CD4-positive, alpha-beta T cell treated with Interleukin-21 for 1 hour (primary cell): ENCODE measurements around the gene FLT1.

ENCODE experiments used
- DNase-seq: peaks from one replicate; pipeline ENCODE4 v3.0.0-alpha.2; 2020

FLT1 gene

GRCh38 chr13:28424541-28424940 is 70.4 kb downstream of the FLT1 start:
- no peak for DNase-seq

GRCh38 chr13:28423010-28423409 is 71.9 kb downstream of the FLT1 start:
- peak; percentile 15 for DNase-seq

- DNase-seq: no peak
These were observed 73.1 kb downstream of the FLT1 start for GRCh38 chr13:28421676-28422410.

- DNase-seq: no peak
These were observed 74.2 kb downstream of the FLT1 start for GRCh38 chr13:28420704-28421103.

- DNase-seq: peak; percentile 5
These were observed 78.9 kb downstream of the FLT1 start for GRCh38 chr13:28415994-28416421.

- DNase-seq: no peak
These were observed 80.9 kb downstream of the FLT1 start for GRCh38 chr13:28413999-28414398.

GRCh38 chr13:28412981-28413380 is 81.9 kb downstream of the FLT1 start:
- no peak for DNase-seq

GRCh38 chr13:28411831-28412353 is 83.0 kb downstream of the FLT1 start:
- DNase-seq: no peak

GRCh38 chr13:28410096-28410495 is 84.8 kb downstream of the FLT1 start:
- no peak for DNase-seq

- no peak for DNase-seq
These were observed 85.3 kb downstream of the FLT1 start for GRCh38 chr13:28409648-28410047.

GRCh38 chr13:28408863-28409262 is 86.1 kb downstream of the FLT1 start:
- no peak for DNase-seq

- DNase-seq: no peak
These were observed 86.6 kb downstream of the FLT1 start for GRCh38 chr13:28408235-28408848.

- no peak for DNase-seq
These were observed 88.1 kb downstream of the FLT1 start for GRCh38 chr13:28406733-28407266.

- no peak for DNase-seq
These were observed 92.9 kb downstream of the FLT1 start for GRCh38 chr13:28402057-28402381.

- DNase-seq: no peak
These were observed 93.4 kb downstream of the FLT1 start for GRCh38 chr13:28401303-28402056.

GRCh38 chr13:28396053-28396452 is 98.9 kb downstream of the FLT1 start:
- DNase-seq: no peak

GRCh38 chr13:28394422-28394821 is 100.5 kb downstream of the FLT1 start:
- no peak for DNase-seq

GRCh38 chr13:28392896-28393505 is 101.9 kb downstream of the FLT1 start:
- no peak for DNase-seq

- DNase-seq: no peak
These were observed 102.5 kb downstream of the FLT1 start for GRCh38 chr13:28392428-28392827.

- DNase-seq: no peak
These were observed 107.0 kb downstream of the FLT1 start for GRCh38 chr13:28387740-28388501.

- no peak for DNase-seq
These were observed 109.6 kb downstream of the FLT1 start for GRCh38 chr13:28385362-28385761.

GRCh38 chr13:28384789-28385188 is 110.1 kb downstream of the FLT1 start:
- no peak for DNase-seq
